Activated CD4-positive, CD25-positive, alpha-beta regulatory T cell (primary cell): ENCODE data around the gene SLC4A7.
A peak's percentile ranks its signal among the peaks of the same experiment; 100 is the strongest.
"Not testable (repeated sequence)": the region's sequence is repeated elsewhere in the genome, so short reads cannot be mapped to it uniquely, and the experiment has no call there.

Source experiments
- DNase-seq, 4 experiments: peaks; one replicate each; lab custom pipeline; 2025; lab: John Stamatoyannopoulos, UW

The SLC4A7 gene

DNA sequence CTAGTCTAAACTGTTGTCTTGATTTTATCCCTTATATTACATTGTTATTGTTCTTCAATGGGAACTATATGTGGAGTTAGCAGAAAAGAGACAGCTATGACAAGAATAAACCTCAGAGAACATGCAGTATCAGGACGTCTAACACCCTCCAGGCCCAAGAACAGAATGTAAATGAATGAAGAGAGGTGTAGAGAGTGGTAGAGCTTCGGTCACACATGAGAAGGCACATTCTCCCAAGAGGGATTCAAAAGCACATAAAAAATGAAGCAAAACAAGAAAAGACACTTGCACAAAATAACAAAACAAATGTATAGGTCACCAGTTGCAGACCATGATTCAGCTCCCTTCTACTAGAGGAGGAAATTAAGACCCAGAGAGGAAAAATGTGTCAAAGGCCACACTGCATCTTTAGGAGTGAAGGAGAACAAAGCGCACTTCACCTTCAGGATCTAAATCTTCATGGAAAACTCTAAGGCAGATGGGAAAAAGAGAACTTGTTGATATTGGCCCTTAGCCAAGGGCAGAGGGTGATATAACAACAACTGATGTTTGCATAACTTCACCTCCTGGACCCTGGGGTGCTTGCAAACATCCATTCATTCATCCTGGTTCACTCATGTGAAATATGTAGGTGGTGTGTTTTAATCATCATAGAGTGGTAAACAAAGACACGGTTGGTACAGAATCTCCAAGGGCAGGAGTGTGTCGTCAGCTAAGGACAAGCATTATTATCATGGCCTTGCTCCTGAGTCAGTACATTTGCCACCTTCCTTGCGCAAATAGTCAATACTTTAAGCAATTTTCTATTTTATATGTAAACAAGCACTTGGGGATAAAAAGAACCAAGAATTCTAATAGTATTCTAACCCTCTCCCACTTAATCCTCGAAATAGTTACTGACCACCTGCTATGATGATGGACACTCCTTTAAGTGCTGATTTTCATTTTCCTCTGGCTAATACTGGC lies 123.8 kb downstream of the SLC4A7 start:
- DNase-seq, result no peak

DNA sequence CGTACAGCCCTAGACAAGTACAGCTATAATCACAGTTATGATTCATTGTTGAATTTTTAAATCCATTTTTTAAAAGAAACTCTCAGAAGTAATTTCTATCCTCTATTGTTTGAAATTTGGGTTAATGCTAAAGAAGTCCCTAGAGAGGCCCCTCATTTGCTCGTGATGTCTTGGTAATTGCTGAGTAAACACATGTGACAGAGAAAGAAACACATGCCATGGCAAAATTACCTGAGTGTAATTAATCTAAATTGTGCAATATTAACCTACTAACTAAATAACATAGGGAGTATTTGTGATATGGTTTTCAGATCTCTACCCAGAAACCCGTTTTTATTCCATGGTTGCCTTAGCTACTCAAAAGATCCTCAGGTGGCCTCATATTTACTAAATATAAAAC lies 125.8 kb downstream of the SLC4A7 start:
- DNase-seq, result no peak

DNA sequence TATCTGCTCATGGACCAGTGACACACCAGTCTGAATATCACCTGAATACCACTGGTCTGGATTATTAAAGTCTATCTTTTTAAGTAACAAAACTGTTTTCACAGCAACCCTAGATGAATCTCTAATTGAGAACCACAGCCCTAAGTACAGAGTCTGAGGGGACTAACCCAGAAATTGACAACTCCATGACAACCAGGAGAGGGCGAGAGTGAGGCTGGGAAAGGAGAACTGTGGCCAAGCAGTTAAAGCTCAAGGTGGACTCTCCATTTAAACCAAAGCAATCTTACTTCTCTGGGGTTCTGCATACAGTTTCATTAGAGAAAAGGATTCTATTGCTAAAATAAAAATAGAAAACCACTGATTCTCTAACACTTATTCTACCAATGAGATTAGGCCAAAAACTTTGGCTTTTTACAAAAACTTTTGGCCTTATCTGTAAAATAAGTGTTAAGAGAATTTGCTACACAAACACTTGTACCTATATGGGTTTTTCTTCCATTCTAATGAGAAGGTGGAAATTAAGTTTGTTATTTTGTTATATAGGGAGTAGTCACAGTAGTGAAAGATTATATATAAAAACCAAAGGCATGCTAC lies 126.4 kb downstream of the SLC4A7 start:
- peak; percentile 2 to 27 (median 18) for DNase-seq

DNA sequence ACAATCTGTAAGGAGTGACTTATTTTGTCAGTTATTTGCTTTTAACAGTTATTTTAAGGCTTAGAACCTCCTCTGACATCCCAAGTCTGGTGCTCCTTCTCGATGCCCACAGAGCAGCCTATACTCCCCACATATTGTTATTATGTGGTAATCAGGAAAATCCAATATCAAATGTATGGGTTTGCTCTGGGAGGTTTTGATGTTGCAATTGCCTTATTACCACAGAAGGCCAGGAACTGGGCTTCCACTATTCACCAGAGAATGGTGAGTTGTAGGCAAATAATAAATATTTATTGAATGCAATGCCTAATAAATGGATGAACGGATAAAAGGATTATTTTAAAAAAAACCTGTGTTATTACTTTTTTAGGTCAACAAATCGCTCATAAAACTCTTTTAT lies 127.2 kb downstream of the SLC4A7 start:
- DNase-seq, result no peak

DNA sequence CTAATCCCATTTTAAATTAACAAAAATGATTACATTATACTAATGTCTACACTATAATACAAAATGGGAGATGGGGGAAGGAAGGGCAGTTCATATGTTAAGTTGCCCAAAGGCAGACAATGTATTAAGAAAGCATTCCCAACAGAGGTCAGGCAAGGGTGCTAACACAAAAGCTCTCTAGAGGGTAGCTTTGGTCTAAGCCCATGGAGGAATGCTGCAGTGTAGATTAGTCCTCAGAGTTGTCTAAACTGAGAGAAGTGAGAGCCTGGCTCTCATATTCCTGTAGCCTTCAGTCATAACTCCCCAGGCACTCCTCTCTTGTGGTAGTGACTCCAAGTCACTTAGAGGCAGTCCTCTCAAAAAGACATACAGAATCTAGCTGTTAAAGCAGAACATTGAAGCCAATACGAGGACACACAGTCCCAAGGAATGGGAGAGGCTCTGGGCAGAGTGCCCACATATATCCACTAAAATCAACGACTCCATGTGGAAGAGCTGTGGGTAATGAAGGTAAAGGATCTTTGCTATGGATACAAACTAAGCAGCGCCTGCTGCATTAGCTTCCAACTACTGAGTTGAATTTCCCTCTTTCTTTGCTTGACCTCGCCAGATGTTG lies 129.5 kb downstream of the SLC4A7 start:
- no peak for DNase-seq

DNA sequence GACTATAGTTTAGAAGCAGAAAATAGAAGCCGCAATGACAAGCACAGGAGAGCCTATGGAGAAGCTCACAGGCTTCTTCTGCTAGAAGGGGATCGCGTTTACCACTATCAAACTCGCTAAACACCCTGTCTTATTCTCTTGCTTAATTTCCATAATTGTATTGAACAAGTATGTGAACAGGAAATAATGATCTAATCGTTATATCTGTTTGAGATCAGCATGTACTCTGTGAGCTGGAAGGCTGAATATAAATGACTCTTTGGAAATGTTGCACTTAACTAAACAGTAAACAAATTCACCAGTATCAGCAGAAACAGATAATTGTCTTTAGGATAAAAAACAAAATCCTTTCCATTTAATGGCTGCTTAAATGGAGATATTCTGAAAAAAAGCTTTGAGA lies 130.0 kb downstream of the SLC4A7 start:
- DNase-seq, result no peak

DNA sequence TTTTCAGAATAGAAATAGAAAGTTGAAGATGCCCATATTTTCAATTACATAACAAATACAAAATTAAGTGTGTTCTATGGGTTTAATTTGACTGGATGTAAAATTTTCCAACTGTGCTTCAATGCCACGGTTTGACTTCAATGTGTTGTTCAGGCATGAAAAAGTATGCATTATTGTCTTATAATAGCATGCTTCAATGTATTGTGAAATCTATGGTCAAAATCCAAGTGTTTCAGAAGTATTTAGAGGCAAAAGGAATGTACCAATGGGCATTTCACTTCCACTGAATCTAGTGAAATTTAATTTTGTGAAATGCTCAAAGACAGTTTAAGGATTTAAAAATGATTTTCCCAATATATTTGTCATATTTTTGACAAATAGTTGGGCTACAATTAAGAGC lies 131.0 kb downstream of the SLC4A7 start:
- no peak for DNase-seq

DNA sequence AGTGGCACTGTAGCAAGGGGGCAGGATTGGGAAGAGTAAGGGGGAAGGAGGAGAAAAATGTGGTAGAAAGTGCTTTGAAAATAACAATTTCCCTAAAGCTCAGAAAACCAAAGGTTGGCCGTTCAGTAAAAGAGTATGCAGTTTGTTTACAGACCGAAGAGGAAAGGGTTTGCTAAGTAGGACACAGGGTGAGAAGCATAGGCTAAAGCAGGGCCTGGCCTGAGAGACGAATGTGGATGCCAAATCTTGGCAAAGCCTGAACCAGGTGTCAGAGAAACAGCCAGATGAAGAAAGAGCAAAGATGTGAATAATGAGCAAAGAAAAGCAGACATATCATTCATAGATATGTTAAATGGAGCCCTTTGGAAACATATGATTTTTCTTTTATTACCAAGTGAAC lies 132.1 kb downstream of the SLC4A7 start:
- DNase-seq, result no peak

DNA sequence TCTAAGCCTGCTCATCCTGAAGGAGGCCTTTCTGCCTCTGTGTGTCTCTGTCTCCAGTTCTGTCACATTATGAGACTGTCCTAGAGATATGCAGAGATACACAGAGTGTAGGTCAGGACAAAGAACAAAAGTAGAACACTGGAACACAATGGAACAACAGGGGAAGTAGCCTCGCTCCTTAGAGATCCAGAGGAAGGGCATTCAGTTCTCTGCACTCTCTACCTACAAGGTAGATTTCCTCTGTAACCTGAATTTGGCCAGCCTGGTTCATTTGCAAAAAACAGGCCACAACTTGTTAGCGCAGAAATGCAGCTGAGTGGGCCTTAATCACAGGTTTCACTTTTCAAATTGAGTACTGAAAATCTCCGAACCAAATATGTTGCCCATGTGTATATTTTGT lies 134.4 kb downstream of the SLC4A7 start:
- DNase-seq, result no peak

DNA sequence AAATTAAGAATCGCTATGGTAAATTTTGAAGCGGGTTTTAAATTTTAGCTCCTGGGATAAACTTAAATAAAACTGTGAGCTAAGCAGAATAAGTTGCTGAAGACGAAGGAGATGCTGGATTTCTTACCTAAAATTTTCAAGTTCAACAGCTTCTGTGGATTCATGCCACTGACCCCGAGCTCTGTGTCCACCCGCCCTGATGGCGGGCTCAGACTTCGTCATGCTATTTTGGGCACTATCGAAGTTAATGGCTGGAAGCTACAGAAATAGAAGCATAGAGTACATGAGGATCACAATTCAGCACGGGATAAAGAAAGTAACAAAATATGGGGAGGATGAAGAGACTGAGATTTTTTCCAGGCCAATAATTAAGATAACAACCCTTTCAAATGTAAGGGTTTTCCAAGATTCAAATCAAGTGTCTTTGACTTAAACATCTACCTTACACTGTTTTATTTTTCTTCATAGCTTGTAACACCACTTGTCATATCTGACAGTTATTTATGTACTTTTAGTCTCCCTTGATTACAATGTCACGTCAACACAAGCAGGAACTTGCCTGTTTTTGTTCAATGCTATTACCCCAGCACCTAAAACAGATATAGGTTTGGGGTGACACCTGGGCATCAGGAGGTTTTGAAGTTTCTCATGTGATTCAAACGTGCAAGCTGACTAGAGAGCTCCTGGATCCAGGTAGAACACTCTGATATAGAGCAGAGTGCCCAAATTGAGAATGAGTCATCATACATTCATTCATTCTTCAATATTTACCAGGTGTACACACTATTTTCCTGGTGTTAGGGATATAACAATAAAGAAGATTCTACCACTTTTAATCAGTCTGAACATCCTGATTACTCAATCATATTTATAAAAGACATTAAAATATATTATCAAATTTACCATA lies 138.0 kb downstream of the SLC4A7 start:
- DNase-seq, result no peak

DNA sequence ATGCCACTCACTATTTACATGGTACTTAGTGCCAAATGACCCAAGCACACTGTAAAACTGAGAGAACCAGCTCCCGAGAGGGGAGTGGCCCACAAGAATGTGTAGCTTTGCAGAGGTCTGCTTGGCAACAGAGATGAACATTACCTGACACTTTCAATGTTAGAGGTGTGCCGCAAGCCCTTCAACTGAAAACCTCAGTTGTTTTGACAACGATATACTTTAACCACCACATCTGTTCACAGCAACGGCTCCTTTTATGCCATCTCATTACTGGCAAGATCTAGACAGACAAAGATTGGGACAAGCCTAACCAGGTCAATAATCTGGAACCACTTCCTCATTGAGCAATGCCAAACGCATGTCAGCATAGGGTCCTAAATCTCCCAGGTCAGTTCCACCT lies 138.7 kb downstream of the SLC4A7 start:
- DNase-seq, result no peak

DNA sequence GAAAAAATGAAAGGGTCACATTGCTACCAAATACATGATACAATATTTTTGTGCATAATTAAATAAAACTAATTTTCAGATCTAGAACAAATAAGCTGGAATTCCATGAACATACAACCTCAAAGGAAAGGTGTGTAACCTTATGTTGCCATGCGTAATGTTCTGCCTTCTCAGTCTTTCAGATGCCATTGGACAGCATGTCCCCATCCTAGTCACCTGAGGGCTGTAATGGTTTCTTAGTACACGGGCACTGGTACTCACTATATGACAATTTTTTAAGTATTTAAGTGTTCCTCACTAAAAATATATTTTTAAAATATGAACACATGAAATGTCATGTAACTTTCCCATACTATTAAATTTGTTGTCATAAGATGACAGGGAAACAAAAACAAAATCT lies 139.1 kb downstream of the SLC4A7 start:
- no peak for DNase-seq

DNA sequence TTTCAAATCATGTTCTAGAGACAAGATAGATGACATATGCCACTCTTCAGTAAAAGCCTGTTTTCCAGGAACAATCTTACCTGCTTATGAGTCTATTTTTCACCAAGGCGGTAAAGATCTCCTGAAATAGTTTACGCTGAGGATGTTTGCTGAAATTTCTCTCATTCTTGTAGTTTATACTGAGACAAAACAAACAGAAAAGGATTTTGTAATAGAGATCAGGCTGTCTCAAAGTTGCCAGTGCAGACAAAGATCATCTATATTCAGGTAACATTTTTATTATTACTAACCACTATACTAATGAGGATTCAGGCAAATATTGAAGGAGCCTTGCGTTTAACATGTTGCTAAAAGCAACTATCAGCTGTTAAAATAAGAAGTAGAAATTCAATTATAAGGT lies 140.0 kb downstream of the SLC4A7 start:
- no peak for DNase-seq

DNA sequence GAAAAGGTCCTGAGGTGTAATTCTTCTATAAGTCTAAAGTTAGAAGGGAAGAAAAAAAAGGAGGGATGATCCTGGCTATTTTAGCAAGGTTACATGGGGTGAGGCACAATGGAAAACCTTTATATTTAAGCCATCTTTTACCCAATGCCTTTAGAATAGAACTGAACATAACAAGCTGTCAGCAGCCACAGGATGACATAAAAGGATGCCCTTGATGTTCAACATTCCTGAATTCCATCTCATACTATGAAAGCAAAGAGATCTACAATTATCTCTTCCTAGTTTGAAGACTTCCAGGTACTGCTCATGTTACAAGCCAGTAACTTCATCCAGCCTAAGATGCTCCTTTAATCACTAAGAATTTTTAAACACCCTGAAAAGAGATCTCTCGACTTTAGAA lies 141.9 kb downstream of the SLC4A7 start:
- no peak for DNase-seq

DNA sequence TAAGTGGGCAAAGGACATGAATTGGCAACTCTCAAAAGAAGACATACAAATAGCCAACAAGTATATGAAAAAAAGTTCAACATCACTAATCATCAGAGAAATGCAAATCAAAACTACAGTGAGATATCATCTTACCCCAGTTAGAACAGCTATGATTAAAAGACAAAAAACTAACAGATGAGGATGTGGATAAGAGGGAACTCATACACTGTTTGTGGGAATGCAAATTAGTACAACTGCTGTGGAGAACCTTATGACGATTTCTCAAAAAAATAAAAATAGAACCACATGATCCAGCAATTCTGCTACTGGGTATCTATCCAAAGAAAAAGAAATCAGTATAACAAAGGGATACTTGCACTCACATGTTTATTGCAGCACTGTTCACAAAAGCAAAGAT lies 143.7 kb downstream of the SLC4A7 start:
- no peak for DNase-seq

DNA sequence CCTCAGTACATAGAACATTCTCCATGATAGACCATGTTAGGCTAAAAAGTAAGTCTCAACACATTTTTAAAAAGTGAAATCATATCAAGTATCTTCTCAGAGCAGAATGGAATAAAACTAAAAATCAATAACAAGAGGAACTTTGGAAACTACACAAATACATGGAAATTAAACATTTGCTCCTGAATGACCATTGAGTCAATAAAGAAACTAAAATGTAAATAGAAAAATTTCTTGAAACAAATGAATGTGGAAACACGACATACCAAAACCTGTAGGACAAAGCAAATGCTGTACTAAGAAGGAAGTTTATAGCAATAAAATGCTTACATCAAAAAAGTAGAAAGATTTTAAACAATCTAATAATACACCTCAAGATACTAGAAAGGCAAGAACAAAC lies 148.6 kb downstream of the SLC4A7 start:
- DNase-seq, result no peak

DNA sequence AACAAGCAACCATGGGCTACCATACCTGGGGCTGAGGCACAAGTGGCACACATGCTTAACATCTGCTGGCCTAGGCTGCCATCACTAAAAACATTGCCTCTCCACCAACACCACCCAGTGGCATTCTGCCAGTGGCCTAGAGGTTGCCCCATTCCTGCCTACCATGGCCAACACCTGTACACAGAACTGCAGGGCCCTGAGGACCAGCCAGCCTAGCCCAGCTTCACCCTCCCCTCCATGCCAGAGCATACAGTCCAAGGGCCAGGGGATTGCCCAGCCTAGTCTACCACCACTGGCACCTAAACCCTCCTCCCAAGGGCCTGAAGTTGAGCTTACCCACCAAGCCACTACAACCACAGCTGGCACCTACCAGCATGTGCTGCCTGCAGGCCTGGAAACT lies 150.3 kb downstream of the SLC4A7 start:
- no peak for DNase-seq

DNA sequence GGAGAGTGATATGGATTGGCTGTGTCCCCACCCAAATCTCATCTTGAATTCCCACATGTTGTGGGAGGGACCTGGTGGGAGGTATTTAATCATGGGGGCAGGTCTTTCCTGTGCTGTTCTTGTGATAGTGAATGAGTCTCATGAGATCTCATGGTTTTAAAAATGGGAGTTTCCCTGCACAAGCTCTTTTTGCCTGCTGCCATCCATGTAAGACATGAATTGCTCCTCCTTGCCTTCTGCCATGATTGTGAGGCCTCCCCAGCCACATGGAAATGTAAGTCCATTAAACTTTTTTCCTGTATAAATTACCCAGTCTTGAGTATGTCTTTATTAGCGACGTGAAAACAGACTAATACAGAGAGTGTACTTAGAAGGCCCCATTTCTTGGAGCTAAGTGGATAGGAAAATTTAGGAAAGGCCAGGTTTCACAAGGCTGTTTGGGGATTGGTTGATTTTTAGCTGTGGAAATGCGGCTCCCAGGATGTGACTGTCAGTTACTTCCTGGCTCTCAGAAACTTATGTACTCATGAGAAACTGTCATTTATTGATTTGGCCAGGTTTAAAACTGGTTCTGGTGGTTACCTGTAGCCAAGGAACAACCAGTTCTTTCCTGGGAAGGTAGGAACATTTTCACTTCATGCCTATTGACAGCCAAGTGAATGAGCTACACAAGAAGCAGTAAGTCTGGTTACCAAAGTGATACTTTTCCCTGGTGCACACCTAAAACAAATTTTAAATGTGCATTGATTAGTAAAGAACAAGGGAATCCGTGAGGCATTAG lies 155.0 kb downstream of the SLC4A7 start:
- DNase-seq, result not testable (repeated sequence)

DNA sequence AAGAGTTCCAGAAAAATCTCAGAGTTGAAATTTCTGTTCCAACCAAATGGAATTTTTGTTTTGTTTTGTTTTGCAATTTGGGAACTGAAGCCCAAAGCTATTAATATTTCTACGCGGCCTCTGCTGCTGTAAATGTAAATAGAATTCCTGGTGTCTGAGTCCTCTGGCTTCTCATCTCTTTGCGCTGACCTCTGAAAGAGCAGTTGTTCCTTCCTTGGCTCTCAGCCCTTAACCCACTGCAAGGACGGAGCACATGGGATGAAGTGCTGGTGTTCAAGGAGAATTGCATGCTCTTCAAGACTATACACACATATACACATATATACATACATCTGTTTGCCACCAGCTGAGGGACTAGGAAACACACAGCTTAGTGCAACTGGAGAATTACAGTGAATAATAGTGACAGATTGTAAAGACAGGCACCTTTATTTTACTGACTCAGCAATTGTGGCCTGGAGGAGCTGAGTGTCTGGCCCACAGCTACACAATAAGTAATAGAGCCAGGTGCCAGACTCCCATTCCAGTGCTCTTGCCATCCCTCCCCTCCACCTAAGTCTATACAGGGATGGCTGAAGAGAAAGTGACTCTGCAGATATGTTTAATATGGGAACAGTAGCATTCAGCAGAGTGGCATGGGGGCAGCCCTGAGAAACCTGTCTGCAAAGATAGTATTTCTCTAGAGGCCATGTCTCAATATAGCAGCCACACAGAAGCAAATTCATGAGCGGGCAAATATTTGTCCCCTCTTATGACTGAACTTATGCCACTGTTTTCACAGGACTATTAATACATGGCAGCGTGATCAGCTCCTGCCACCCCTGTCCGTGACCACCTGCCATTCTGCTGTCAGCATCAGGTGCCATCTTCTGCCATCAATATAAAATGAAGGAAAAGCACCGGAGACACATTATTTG lies 157.3 kb downstream of the SLC4A7 start:
- no peak for DNase-seq

DNA sequence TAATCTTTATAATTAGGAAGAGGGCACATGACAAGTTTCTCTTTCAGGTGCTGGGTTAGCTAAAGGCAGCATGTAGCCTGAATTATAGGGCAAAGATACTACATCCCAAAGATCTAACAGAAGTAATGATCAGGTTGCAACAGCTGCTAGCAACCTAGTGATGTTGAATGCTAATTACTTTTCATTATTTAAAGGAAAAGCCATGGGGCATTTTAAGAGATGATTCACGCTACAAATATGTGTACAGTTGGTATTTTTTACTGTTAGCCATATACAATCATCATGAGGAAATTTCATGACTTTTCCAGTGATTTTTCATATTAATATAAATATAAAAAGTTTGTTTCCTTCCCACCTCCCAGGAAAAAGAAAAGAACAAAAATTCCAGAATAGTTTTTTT lies 158.0 kb downstream of the SLC4A7 start:
- no peak for DNase-seq
